ENCODE data around the gene FAM135A. TPM values are rescaled to one million over a fixed set of nuclear protein-coding genes. Genes with fewer than 3 reads are reported as not detected.

The FAM135A gene
- total RNA-seq, result 33.7 TPM

- DNase-seq (ENCODE audit: low spot score), result peak; percentile 98
These were observed at the start of gene FAM135A for GRCh38 chr6:70413114-70413991. FAM135A (plus strand) TSS chr6:70413508; CDS start chr6:70428343, 14,835 bp downstream.

- DNase-seq (ENCODE audit: low spot score), result no peak
These were observed 49.4 kb upstream of the FAM135A start for GRCh38 chr6:70363741-70364493.

GRCh38 chr6:70369332-70369950 lies 43.9 kb upstream of the FAM135A start:
- DNase-seq (ENCODE audit: low spot score), result peak; percentile 74

GRCh38 chr6:70370496-70370895 lies 42.8 kb upstream of the FAM135A start:
- no peak for DNase-seq (ENCODE audit: low spot score)

- no peak for DNase-seq (ENCODE audit: low spot score)
These were observed 41.7 kb upstream of the FAM135A start for GRCh38 chr6:70371454-70372105.

- no peak for DNase-seq (ENCODE audit: low spot score)
These were observed 38.1 kb upstream of the FAM135A start for GRCh38 chr6:70375166-70375565.

- DNase-seq (ENCODE audit: low spot score), result no peak
These were observed 37.4 kb upstream of the FAM135A start for GRCh38 chr6:70375882-70376281.

- DNase-seq (ENCODE audit: low spot score), result no peak
These were observed 36.7 kb upstream of the FAM135A start for GRCh38 chr6:70376628-70377027.

GRCh38 chr6:70377372-70377771 lies 35.9 kb upstream of the FAM135A start:
- no peak for DNase-seq (ENCODE audit: low spot score)

- no peak for DNase-seq (ENCODE audit: low spot score)
These were observed 33.8 kb upstream of the FAM135A start for GRCh38 chr6:70379473-70380013.

- DNase-seq (ENCODE audit: low spot score), result no peak
These were observed 33.1 kb upstream of the FAM135A start for GRCh38 chr6:70380252-70380651.

GRCh38 chr6:70380771-70381416 lies 32.4 kb upstream of the FAM135A start:
- DNase-seq (ENCODE audit: low spot score), result no peak

GRCh38 chr6:70381417-70381782 lies 31.9 kb upstream of the FAM135A start:
- no peak for DNase-seq (ENCODE audit: low spot score)

- DNase-seq (ENCODE audit: low spot score), result no peak
These were observed 27.4 kb upstream of the FAM135A start for GRCh38 chr6:70385901-70386300.

GRCh38 chr6:70388814-70389213 lies 24.5 kb upstream of the FAM135A start:
- DNase-seq (ENCODE audit: low spot score), result no peak

GRCh38 chr6:70389261-70389660 lies 24.0 kb upstream of the FAM135A start:
- DNase-seq (ENCODE audit: low spot score), result no peak

GRCh38 chr6:70390067-70390466 lies 23.2 kb upstream of the FAM135A start:
- no peak for DNase-seq (ENCODE audit: low spot score)

- no peak for DNase-seq (ENCODE audit: low spot score)
These were observed 21.8 kb upstream of the FAM135A start for GRCh38 chr6:70391492-70391891.

GRCh38 chr6:70394518-70395300 lies 18.6 kb upstream of the FAM135A start:
- DNase-seq (ENCODE audit: low spot score), result no peak

GRCh38 chr6:70395301-70395672 lies 18.0 kb upstream of the FAM135A start:
- DNase-seq (ENCODE audit: low spot score), result no peak

Measured in ureter (tissue), 1 donor.